ENCODE data around the gene PSME2. TPM values are rescaled to one million over a fixed set of nuclear protein-coding genes. Genes with fewer than 3 reads are reported as not detected.

The PSME2 gene
- total and polyA plus RNA-seq, 2 of the 13 experiments (the other 11 are each of a cell fraction or from before 2014, with no cell fraction given) = 332 to 716 TPM

DNA sequence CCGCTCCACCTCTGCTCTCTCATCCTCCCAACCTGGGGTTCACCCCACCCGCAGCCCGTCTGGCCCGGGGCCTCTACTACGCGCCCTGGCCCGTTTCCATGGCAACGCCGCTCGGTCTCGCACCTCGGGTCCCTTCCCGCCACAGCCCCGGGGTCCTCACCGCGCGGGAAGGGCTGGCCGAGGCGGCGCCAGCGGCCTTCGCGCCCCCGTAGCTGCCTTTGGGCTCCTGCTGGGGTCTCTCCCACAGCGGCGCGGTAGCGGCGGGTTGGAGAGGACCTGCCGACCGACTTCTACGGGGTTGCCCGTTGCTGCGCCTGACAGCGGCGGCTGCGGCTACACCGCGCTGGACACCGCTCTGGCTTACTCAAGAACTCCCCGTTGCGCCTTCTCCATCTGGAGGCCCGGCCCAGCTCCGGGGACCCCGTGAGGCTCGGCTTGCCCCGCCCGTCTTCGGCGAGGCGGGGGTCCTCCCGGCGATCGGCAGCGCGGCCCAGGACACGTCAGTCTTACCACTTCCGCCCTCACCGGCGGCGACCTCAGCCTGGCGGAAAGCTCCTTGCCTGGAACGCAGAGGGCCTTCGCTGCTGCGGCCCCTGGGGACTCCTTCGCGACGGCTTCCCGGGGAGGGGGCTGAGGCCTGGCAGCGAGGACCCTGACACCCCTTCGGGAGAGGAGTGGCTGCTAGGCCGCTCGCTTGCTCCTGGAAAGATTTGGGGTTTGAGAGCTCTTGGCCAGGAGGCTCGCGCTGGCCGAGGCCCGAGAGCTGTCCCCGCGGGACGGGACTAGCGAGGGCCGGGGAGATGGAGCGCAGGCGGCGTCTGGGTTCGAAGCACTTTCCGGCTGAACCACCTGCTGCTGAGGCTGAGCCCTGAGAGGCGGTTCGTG lies 49.0 kb upstream of the PSME2 start, which contains the start of gene TM9SF1 (continued):
- TF ChIP-seq ZNF672 (CRISPR knock-in tag; IDR thresholded peaks at IDR 0.05) = no peak
- TF ChIP-seq NFYB (CRISPR knock-in tag; IDR thresholded peaks at IDR 0.05) = peak; percentile 62
- peak; percentile 100 for TF ChIP-seq ZSCAN31 (CRISPR knock-in tag; IDR thresholded peaks at IDR 0.05; ENCODE audit: low read depth)
- peak; percentile 98 for TF ChIP-seq YEATS2 (CRISPR knock-in tag; IDR thresholded peaks at IDR 0.05; ENCODE audit: borderline replicate concordance)
- TF ChIP-seq, protein P1, sequence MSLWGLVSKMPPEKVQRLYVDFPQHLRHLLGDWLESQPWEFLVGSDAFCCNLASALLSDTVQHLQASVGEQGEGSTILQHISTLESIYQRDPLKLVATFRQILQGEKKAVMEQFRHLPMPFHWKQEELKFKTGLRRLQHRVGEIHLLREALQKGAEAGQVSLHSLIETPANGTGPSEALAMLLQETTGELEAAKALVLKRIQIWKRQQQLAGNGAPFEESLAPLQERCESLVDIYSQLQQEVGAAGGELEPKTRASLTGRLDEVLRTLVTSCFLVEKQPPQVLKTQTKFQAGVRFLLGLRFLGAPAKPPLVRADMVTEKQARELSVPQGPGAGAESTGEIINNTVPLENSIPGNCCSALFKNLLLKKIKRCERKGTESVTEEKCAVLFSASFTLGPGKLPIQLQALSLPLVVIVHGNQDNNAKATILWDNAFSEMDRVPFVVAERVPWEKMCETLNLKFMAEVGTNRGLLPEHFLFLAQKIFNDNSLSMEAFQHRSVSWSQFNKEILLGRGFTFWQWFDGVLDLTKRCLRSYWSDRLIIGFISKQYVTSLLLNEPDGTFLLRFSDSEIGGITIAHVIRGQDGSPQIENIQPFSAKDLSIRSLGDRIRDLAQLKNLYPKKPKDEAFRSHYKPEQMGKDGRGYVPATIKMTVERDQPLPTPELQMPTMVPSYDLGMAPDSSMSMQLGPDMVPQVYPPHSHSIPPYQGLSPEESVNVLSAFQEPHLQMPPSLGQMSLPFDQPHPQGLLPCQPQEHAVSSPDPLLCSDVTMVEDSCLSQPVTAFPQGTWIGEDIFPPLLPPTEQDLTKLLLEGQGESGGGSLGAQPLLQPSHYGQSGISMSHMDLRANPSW (CRISPR knock-in tag; IDR thresholded peaks at IDR 0.05; ENCODE audit: borderline replicate concordance) = peak; percentile 99
- TF ChIP-seq NFIC (IDR thresholded peaks at IDR 0.05; ENCODE audit: low read length) = no peak
- no peak for TF ChIP-seq TBL1XR1 (IDR thresholded peaks at IDR 0.05; ENCODE audit: borderline replicate concordance, low read length, partially characterized antibody)
- TF ChIP-seq, protein P2, sequence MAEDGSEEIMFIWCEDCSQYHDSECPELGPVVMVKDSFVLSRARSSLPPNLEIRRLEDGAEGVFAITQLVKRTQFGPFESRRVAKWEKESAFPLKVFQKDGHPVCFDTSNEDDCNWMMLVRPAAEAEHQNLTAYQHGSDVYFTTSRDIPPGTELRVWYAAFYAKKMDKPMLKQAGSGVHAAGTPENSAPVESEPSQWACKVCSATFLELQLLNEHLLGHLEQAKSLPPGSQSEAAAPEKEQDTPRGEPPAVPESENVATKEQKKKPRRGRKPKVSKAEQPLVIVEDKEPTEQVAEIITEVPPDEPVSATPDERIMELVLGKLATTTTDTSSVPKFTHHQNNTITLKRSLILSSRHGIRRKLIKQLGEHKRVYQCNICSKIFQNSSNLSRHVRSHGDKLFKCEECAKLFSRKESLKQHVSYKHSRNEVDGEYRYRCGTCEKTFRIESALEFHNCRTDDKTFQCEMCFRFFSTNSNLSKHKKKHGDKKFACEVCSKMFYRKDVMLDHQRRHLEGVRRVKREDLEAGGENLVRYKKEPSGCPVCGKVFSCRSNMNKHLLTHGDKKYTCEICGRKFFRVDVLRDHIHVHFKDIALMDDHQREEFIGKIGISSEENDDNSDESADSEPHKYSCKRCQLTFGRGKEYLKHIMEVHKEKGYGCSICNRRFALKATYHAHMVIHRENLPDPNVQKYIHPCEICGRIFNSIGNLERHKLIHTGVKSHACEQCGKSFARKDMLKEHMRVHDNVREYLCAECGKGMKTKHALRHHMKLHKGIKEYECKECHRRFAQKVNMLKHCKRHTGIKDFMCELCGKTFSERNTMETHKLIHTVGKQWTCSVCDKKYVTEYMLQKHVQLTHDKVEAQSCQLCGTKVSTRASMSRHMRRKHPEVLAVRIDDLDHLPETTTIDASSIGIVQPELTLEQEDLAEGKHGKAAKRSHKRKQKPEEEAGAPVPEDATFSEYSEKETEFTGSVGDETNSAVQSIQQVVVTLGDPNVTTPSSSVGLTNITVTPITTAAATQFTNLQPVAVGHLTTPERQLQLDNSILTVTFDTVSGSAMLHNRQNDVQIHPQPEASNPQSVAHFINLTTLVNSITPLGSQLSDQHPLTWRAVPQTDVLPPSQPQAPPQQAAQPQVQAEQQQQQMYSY (CRISPR knock-in tag; IDR thresholded peaks at IDR 0.05) = peak; percentile 78
- TF ChIP-seq ATF1 (CRISPR knock-in tag; IDR thresholded peaks at IDR 0.05) = no peak
- TF ChIP-seq ZNF891 (CRISPR knock-in tag; IDR thresholded peaks at IDR 0.05) = peak; percentile 99
- TF ChIP-seq, protein P3, sequence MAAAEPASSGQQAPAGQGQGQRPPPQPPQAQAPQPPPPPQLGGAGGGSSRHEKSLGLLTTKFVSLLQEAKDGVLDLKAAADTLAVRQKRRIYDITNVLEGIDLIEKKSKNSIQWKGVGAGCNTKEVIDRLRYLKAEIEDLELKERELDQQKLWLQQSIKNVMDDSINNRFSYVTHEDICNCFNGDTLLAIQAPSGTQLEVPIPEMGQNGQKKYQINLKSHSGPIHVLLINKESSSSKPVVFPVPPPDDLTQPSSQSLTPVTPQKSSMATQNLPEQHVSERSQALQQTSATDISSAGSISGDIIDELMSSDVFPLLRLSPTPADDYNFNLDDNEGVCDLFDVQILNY (CRISPR knock-in tag; conservative IDR thresholded peaks at IDR 0.05) = peak; percentile 93
- peak; percentile 98 for TF ChIP-seq ZNF235 (CRISPR knock-in tag; IDR thresholded peaks at IDR 0.05; ENCODE audit: borderline replicate concordance)
- TF ChIP-seq JDP2 (CRISPR knock-in tag; IDR thresholded peaks at IDR 0.05; ENCODE audit: borderline replicate concordance) = no peak
- TF ChIP-seq, protein P4, sequence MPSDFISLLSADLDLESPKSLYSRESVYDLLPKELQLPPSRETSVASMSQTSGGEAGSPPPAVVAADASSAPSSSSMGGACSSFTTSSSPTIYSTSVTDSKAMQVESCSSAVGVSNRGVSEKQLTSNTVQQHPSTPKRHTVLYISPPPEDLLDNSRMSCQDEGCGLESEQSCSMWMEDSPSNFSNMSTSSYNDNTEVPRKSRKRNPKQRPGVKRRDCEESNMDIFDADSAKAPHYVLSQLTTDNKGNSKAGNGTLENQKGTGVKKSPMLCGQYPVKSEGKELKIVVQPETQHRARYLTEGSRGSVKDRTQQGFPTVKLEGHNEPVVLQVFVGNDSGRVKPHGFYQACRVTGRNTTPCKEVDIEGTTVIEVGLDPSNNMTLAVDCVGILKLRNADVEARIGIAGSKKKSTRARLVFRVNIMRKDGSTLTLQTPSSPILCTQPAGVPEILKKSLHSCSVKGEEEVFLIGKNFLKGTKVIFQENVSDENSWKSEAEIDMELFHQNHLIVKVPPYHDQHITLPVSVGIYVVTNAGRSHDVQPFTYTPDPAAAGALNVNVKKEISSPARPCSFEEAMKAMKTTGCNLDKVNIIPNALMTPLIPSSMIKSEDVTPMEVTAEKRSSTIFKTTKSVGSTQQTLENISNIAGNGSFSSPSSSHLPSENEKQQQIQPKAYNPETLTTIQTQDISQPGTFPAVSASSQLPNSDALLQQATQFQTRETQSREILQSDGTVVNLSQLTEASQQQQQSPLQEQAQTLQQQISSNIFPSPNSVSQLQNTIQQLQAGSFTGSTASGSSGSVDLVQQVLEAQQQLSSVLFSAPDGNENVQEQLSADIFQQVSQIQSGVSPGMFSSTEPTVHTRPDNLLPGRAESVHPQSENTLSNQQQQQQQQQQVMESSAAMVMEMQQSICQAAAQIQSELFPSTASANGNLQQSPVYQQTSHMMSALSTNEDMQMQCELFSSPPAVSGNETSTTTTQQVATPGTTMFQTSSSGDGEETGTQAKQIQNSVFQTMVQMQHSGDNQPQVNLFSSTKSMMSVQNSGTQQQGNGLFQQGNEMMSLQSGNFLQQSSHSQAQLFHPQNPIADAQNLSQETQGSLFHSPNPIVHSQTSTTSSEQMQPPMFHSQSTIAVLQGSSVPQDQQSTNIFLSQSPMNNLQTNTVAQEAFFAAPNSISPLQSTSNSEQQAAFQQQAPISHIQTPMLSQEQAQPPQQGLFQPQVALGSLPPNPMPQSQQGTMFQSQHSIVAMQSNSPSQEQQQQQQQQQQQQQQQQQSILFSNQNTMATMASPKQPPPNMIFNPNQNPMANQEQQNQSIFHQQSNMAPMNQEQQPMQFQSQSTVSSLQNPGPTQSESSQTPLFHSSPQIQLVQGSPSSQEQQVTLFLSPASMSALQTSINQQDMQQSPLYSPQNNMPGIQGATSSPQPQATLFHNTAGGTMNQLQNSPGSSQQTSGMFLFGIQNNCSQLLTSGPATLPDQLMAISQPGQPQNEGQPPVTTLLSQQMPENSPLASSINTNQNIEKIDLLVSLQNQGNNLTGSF (CRISPR knock-in tag; IDR thresholded peaks at IDR 0.05) = peak; percentile 93
- TF ChIP-seq ATF7 (IDR thresholded peaks at IDR 0.05) = no peak
- TF ChIP-seq ATF7 (CRISPR knock-in tag; IDR thresholded peaks at IDR 0.05) = peak; percentile 94
